ENCODE measurements around the gene LRRC71.

The LRRC71 gene

DNA sequence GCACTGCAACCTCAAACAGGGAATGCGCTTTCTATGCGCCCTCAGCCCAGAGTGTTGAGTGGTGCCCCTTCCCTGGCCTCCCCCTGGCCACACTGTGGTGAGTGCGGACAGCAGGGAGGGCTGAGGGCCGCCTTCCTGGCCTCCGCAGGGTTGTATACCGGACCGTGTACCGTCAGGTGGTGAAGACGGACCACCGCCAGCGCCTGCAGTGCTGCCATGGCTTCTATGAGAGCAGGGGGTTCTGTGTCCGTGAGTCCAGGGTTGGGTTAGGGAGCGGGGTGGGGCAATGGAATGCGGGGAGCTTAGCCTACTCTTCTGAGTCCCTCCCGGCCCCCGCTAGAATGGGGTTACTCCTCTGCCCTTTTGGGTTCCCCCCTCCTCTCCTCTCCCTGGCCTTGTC is 15.3 kb upstream of the LRRC71 start:
- ATAC-seq, result no peak
- TF ChIP-seq PPARA (CRISPR knock-in tag; IDR thresholded peaks at IDR 0.05; ENCODE audit: borderline replicate concordance) (no peak), ZNF565 (CRISPR knock-in tag; conservative IDR thresholded peaks at IDR 0.05; ENCODE audit: low read depth) (no peak), SNAI2 (CRISPR knock-in tag; IDR thresholded peaks at IDR 0.05) (no peak), ISL1 (CRISPR knock-in tag; IDR thresholded peaks at IDR 0.05) (no peak), TOX (CRISPR knock-in tag; IDR thresholded peaks at IDR 0.05; ENCODE audit: borderline replicate concordance) (no peak), RARB (CRISPR knock-in tag; IDR thresholded peaks at IDR 0.05) (no peak), ESRRG (CRISPR knock-in tag; IDR thresholded peaks at IDR 0.05) (no peak), GLIS3 (CRISPR knock-in tag; IDR thresholded peaks at IDR 0.05) (no peak)
- TF ChIP-seq, protein P1, sequence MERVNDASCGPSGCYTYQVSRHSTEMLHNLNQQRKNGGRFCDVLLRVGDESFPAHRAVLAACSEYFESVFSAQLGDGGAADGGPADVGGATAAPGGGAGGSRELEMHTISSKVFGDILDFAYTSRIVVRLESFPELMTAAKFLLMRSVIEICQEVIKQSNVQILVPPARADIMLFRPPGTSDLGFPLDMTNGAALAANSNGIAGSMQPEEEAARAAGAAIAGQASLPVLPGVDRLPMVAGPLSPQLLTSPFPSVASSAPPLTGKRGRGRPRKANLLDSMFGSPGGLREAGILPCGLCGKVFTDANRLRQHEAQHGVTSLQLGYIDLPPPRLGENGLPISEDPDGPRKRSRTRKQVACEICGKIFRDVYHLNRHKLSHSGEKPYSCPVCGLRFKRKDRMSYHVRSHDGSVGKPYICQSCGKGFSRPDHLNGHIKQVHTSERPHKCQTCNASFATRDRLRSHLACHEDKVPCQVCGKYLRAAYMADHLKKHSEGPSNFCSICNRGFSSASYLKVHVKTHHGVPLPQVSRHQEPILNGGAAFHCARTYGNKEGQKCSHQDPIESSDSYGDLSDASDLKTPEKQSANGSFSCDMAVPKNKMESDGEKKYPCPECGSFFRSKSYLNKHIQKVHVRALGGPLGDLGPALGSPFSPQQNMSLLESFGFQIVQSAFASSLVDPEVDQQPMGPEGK (CRISPR knock-in tag; IDR thresholded peaks at IDR 0.05; ENCODE audit: borderline replicate concordance), result no peak
- TF ChIP-seq, protein P2, sequence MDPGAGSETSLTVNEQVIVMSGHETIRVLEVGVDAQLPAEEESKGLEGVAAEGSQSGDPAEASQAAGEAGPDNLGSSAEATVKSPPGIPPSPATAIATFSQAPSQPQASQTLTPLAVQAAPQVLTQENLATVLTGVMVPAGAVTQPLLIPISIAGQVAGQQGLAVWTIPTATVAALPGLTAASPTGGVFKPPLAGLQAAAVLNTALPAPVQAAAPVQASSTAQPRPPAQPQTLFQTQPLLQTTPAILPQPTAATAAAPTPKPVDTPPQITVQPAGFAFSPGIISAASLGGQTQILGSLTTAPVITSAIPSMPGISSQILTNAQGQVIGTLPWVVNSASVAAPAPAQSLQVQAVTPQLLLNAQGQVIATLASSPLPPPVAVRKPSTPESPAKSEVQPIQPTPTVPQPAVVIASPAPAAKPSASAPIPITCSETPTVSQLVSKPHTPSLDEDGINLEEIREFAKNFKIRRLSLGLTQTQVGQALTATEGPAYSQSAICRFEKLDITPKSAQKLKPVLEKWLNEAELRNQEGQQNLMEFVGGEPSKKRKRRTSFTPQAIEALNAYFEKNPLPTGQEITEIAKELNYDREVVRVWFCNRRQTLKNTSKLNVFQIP (CRISPR knock-in tag; IDR thresholded peaks at IDR 0.05; ENCODE audit: borderline replicate concordance, low read depth), result no peak
- TF ChIP-seq, protein P3, sequence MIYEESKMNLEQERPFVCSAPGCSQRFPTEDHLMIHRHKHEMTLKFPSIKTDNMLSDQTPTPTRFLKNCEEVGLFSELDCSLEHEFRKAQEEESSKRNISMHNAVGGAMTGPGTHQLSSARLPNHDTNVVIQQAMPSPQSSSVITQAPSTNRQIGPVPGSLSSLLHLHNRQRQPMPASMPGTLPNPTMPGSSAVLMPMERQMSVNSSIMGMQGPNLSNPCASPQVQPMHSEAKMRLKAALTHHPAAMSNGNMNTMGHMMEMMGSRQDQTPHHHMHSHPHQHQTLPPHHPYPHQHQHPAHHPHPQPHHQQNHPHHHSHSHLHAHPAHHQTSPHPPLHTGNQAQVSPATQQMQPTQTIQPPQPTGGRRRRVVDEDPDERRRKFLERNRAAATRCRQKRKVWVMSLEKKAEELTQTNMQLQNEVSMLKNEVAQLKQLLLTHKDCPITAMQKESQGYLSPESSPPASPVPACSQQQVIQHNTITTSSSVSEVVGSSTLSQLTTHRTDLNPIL (CRISPR knock-in tag; IDR thresholded peaks at IDR 0.05; ENCODE audit: low read depth), result no peak
- TF ChIP-seq, protein P4, sequence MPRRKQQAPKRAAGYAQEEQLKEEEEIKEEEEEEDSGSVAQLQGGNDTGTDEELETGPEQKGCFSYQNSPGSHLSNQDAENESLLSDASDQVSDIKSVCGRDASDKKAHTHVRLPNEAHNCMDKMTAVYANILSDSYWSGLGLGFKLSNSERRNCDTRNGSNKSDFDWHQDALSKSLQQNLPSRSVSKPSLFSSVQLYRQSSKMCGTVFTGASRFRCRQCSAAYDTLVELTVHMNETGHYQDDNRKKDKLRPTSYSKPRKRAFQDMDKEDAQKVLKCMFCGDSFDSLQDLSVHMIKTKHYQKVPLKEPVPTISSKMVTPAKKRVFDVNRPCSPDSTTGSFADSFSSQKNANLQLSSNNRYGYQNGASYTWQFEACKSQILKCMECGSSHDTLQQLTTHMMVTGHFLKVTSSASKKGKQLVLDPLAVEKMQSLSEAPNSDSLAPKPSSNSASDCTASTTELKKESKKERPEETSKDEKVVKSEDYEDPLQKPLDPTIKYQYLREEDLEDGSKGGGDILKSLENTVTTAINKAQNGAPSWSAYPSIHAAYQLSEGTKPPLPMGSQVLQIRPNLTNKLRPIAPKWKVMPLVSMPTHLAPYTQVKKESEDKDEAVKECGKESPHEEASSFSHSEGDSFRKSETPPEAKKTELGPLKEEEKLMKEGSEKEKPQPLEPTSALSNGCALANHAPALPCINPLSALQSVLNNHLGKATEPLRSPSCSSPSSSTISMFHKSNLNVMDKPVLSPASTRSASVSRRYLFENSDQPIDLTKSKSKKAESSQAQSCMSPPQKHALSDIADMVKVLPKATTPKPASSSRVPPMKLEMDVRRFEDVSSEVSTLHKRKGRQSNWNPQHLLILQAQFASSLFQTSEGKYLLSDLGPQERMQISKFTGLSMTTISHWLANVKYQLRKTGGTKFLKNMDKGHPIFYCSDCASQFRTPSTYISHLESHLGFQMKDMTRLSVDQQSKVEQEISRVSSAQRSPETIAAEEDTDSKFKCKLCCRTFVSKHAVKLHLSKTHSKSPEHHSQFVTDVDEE (CRISPR knock-in tag; IDR thresholded peaks at IDR 0.05), result no peak

DNA sequence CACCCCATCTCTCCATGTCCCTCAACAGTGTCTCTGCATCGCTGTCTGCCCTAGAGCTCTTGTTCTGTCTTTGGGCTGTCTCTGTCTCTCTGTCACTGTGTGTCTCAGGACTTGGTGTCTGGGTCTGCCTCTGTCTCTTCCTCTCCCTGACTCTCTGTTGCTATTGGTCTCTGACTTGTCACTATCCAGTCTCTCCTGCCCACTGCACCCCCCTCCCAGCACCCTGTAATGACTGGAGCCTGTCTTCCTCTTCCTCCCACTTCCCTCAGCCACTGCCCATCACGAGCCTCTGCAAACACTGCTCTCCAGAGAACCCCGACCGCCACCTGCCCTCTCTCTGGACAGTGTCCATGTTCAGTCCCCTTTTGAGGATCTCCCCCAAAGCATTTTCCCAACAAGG is 14.8 kb upstream of the LRRC71 start:
- TF ChIP-seq TOX (CRISPR knock-in tag; IDR thresholded peaks at IDR 0.05; ENCODE audit: borderline replicate concordance) (no peak), ZFP30 (CRISPR knock-in tag; IDR thresholded peaks at IDR 0.05) (no peak)
- no peak for ATAC-seq

DNA sequence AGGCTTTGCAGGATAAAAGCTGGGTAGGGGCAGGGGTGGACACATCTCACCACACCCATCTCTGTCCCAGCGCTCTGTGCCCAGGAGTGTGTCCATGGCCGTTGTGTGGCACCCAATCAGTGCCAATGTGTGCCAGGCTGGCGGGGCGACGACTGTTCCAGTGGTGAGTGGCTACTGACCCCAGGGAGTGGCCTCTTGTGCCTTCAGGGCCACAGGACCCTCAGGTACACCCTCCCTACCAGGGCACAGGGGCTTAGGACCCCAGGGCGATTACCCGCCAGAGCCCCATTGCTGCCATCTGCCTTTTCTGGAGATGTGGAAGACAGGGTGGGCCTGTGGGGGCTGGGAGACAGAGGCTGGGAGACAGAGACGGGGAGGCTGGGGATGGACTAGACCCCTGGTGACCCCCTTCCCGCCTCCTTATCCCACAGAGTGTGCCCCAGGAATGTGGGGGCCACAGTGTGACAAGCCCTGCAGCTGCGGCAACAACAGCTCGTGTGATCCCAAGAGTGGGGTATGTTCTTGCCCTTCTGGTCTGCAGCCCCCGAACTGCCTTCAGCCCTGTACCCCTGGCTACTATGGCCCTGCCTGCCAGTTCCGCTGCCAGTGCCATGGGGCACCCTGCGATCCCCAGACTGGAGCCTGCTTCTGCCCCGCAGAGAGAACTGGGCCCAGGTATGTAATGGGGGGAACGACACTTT is 14.1 kb upstream of the LRRC71 start:
- no peak for ATAC-seq
- TF ChIP-seq, protein P3 (CRISPR knock-in tag; IDR thresholded peaks at IDR 0.05; ENCODE audit: low read depth), result no peak
- no peak for TF ChIP-seq RARB (CRISPR knock-in tag; IDR thresholded peaks at IDR 0.05)

DNA sequence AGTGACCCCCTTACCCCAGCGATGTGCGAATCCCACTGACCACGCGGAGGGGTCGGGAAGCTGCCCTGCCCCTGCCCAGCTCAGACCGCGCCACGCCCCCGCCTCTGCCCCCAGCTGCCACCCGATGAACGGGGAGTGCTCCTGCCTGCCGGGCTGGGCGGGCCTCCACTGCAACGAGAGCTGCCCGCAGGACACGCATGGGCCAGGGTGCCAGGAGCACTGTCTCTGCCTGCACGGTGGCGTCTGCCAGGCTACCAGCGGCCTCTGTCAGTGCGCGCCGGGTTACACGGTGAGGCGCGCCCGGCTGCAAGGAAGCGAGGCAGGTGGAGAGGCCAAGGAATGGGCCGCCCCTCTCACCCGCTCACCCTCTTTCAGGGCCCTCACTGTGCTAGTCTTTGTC is 11.9 kb upstream of the LRRC71 start:
- ATAC-seq, result no peak
- no peak for TF ChIP-seq ZNF565 (CRISPR knock-in tag; conservative IDR thresholded peaks at IDR 0.05; ENCODE audit: low read depth)
- TF ChIP-seq, protein P3 (CRISPR knock-in tag; IDR thresholded peaks at IDR 0.05; ENCODE audit: low read depth), result no peak
- no peak for TF ChIP-seq ZC3H10 (CRISPR knock-in tag; IDR thresholded peaks at IDR 0.05)
- TF ChIP-seq GLIS3 (CRISPR knock-in tag; IDR thresholded peaks at IDR 0.05), result no peak
- TF ChIP-seq ZFP30 (CRISPR knock-in tag; IDR thresholded peaks at IDR 0.05), result no peak

Measured in SK-N-SH treated with all-trans-retinoic acid at 6 μM for 48 hours (cell line).